Measurements from ENCODE around the gene SV2B.

The SV2B gene

DNA sequence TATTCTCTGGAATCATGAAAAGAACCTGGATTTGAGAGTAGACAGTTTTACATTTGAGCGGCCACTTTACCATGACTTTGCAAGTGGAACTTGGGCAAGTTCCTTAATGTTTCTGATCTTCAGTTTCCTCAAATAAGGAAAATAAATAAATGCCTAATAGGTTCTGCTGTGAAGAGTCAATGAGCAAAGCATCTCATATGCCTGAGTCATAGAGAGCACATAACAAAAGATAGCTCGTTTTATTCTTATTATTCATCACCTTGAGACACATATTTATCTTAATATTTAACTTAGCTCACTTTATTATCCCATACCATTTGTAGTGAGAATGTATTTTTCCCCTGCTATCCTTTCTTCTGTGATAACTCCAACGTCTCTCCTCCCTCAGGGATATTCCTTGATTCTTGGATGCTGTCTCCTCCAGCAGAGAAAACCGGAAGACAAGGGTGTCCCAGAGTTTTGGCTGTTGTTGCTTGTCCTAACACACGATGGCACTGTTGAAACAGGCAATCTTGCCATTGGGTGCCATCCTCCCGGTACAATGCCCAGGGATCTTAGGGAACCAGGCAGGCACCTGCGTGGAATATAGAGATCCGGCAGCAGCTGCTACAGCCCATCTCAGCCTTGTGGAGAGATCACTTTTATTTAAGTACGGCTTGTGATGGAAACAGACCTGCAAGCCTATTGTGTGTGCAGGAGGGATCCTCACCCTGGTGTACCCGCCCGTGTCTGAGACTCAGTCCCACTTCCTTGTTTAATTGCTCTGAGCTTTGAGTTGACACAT, 44.3 kb upstream of the SV2B start:
- Histone ChIP-seq H2AFZ (ENCODE audit: low read depth, low read length, severe bottlenecking) (no peak overlapping the region), H3F3A (ENCODE audit: insufficient read depth) (no peaks in the 10 kb centered on the region), H3K27ac (ENCODE audit: low read depth, low read length) (no peak overlapping the region)

DNA sequence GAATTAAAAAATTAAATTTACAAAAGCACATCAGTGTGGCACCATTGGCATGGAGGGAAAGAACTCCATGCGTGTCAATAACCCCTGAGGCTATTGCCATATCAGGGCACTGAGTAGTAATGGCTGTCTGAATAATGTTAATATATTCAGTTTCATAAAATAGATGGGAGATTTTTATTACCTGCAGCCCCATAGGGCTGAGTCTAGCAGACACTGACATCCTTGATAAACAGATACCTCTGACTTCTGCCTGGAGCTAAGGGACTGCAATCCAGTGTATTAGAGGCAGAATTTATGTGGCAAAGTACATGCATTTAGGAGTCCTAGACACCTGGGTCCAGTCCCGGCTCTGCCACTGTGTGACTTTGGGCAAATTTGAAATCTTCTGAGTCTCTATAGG, 38.8 kb upstream of the SV2B start:
- Histone ChIP-seq H2AFZ (ENCODE audit: low read depth, low read length, severe bottlenecking) (no peak overlapping the region), H3K27ac (ENCODE audit: low read depth, low read length) (no peak overlapping the region), H3K4me3 (ENCODE audit: insufficient read depth, low read length, poor library complexity, severe bottlenecking) (no peak overlapping the region), H3K9me2 (replicated peaks; ENCODE audit: insufficient read depth, low read length) (no peaks in the 10 kb centered on the region), H4K20me1 (ENCODE audit: low read depth, low read length) (no peaks in the 10 kb centered on the region), H3F3A (ENCODE audit: insufficient read depth) (no peaks in the 10 kb centered on the region), H3K9ac (ENCODE audit: low read length) (no peak overlapping the region), H3K9me3 (ENCODE audit: insufficient read depth, low read length) (no peaks in the 10 kb centered on the region), H3K4me2 (ENCODE audit: low read depth, low read length, poor library complexity, severe bottlenecking) (no peak overlapping the region), H3K79me2 (ENCODE audit: insufficient read depth, low read length) (no peaks in the 10 kb centered on the region), H3K36me3 (ENCODE audit: low read length) (no peaks in the 10 kb centered on the region), H3K27me3 (ENCODE audit: low read length) (no peaks in the 10 kb centered on the region)
- TF ChIP-seq EZH2phosphoT487 (conservative IDR thresholded peaks at IDR 0.05; ENCODE audit: low read length), result no peak
- TF ChIP-seq, protein P1, sequence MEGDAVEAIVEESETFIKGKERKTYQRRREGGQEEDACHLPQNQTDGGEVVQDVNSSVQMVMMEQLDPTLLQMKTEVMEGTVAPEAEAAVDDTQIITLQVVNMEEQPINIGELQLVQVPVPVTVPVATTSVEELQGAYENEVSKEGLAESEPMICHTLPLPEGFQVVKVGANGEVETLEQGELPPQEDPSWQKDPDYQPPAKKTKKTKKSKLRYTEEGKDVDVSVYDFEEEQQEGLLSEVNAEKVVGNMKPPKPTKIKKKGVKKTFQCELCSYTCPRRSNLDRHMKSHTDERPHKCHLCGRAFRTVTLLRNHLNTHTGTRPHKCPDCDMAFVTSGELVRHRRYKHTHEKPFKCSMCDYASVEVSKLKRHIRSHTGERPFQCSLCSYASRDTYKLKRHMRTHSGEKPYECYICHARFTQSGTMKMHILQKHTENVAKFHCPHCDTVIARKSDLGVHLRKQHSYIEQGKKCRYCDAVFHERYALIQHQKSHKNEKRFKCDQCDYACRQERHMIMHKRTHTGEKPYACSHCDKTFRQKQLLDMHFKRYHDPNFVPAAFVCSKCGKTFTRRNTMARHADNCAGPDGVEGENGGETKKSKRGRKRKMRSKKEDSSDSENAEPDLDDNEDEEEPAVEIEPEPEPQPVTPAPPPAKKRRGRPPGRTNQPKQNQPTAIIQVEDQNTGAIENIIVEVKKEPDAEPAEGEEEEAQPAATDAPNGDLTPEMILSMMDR (IDR thresholded peaks at IDR 0.05; ENCODE audit: insufficient read depth, low read length, poor library complexity, severe bottlenecking), result no peak

More for the DNA sequence above, 44.3 kb upstream of the SV2B start:
- Histone ChIP-seq H3K9ac (ENCODE audit: low read length) (no peak overlapping the region), H3K4me2 (ENCODE audit: low read depth, low read length, poor library complexity, severe bottlenecking) (no peak overlapping the region), H3K36me3 (ENCODE audit: low read length) (no peaks in the 10 kb centered on the region), H3K27me3 (ENCODE audit: low read length) (no peaks in the 10 kb centered on the region), H3K4me3 (ENCODE audit: insufficient read depth, low read length, poor library complexity, severe bottlenecking) (no peak overlapping the region), H3K9me2 (replicated peaks; ENCODE audit: insufficient read depth, low read length) (no peaks in the 10 kb centered on the region), H3K79me2 (ENCODE audit: insufficient read depth, low read length) (no peaks in the 10 kb centered on the region), H3K9me3 (ENCODE audit: insufficient read depth, low read length) (no peaks in the 10 kb centered on the region), H4K20me1 (ENCODE audit: low read depth, low read length) (no peaks in the 10 kb centered on the region)
- TF ChIP-seq EZH2phosphoT487 (conservative IDR thresholded peaks at IDR 0.05; ENCODE audit: low read length), result no peak
- TF ChIP-seq, protein P1 (IDR thresholded peaks at IDR 0.05; ENCODE audit: insufficient read depth, low read length, poor library complexity, severe bottlenecking), result peak; percentile 70

DNA sequence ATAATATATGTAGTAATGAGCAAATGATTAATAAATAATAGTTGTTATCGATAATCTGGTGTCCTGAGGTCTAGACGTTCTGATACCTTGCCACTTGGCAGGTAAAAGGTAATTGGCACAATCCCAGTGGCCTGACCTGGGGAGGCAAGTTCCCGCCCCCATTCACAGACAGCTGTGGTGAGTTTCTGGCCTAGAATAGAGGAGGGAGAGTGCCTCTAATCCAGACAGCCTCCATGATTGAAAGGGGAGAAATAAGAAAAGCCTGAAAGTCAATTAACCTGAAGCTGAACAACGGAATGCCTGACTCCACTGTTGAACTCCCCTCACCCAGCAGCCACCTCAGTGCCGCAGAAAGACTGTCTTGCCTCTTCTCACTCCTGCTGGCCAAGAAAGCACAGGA, 38.1 kb upstream of the SV2B start:
- Histone ChIP-seq H3K4me2 (ENCODE audit: low read depth, low read length, poor library complexity, severe bottlenecking) (no peak overlapping the region), H3K9me3 (ENCODE audit: insufficient read depth, low read length) (no peaks in the 10 kb centered on the region), H3K9ac (ENCODE audit: low read length) (no peak overlapping the region), H3K9me2 (replicated peaks; ENCODE audit: insufficient read depth, low read length) (no peaks in the 10 kb centered on the region), H3F3A (ENCODE audit: insufficient read depth) (no peaks in the 10 kb centered on the region), H3K27me3 (ENCODE audit: low read length) (no peaks in the 10 kb centered on the region), H3K27ac (ENCODE audit: low read depth, low read length) (no peak overlapping the region), H3K4me3 (ENCODE audit: insufficient read depth, low read length, poor library complexity, severe bottlenecking) (no peak overlapping the region), H2AFZ (ENCODE audit: low read depth, low read length, severe bottlenecking) (no peak overlapping the region), H3K79me2 (ENCODE audit: insufficient read depth, low read length) (no peaks in the 10 kb centered on the region), H3K36me3 (ENCODE audit: low read length) (no peaks in the 10 kb centered on the region), H4K20me1 (ENCODE audit: low read depth, low read length) (no peaks in the 10 kb centered on the region)
- no peak for TF ChIP-seq EZH2phosphoT487 (conservative IDR thresholded peaks at IDR 0.05; ENCODE audit: low read length)
- TF ChIP-seq, protein P1 (IDR thresholded peaks at IDR 0.05; ENCODE audit: insufficient read depth, low read length, poor library complexity, severe bottlenecking), result no peak

Data from SU-DHL-6 (cell line).